ENCODE results near the gene FAM181A.

FAM181A gene

DNA sequence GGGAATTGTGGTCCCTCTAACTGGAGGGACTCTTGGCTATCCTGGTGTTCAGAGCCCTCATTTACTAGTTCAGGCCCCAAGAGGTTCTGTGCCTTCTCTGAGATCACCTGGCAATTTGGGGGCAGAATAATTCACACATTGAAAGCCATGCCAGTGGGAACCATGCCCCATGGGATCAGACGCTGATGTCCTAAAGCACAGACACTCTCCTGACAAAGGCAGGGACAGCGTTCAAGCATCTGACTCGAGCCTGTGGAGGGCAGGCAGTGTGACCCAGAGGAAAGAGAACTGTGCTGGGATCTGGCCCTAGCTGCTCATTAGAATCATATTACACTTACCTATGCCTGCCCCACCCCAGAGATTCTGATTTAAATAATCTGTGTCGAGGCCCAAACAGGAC lies 51.6 kb downstream of the FAM181A start:
- DNase-seq (no peak), ATAC-seq (no peak)

All from stimulated activated naive CD8-positive, alpha-beta T cell treated with anti-CD3 and anti-CD28 coated beads, Interleukin-15, Interleukin-2, amounts not matched to agents 100 U/mL and 50 U/mL, for 24 hours (primary cell).